Measurements from ENCODE around the gene TMEM132D.

Gene TMEM132D

DNA sequence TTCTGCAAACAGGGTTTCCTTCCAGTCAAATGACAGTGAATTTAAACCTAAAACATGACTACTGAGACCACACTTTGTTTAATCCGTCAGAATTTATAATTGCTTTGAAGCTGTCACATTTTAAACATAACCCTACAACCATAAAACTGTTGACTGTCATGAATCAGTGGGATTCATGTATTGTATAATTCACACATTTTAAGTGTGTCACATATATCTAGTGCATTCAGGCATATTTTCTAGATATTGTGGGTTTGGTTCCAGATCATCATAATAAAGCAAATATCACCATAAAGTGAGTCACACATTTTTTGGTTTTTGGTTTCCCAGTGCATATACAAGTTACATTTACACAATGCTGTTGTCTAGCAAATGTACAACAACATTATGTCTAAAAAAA, 304.4 kb downstream of the TMEM132D start:
- TF ChIP-seq, protein P1, sequence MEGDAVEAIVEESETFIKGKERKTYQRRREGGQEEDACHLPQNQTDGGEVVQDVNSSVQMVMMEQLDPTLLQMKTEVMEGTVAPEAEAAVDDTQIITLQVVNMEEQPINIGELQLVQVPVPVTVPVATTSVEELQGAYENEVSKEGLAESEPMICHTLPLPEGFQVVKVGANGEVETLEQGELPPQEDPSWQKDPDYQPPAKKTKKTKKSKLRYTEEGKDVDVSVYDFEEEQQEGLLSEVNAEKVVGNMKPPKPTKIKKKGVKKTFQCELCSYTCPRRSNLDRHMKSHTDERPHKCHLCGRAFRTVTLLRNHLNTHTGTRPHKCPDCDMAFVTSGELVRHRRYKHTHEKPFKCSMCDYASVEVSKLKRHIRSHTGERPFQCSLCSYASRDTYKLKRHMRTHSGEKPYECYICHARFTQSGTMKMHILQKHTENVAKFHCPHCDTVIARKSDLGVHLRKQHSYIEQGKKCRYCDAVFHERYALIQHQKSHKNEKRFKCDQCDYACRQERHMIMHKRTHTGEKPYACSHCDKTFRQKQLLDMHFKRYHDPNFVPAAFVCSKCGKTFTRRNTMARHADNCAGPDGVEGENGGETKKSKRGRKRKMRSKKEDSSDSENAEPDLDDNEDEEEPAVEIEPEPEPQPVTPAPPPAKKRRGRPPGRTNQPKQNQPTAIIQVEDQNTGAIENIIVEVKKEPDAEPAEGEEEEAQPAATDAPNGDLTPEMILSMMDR (IDR thresholded peaks at IDR 0.05; ENCODE audit: insufficient read depth, low read depth, low read length, missing control alignments), result no peak
- no peak for DNase-seq (ENCODE audit: low read depth)
- H3K4me3 ChIP-seq (ENCODE audit: low read length), result no peak overlapping the region

DNA sequence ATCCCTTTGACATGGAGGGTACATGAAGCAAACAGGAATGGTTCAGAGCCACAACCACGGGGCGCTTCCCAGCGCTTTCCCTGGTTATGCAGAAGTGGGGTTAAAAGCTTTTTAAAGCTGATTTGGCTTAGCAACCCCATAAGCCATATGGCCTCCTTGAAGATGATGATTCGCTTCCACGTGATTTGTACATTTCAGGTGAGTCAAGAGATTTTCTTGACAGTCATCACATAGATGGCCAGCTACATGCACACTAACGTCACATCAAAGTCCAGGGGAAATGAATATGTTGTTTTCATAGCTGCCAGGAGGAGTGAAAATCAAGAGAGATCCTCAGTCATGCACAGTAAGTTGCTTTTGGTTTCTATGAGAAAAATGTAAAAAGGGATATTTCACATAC, 309.7 kb downstream of the TMEM132D start:
- no peak overlapping the region for H3K4me3 ChIP-seq (ENCODE audit: low read length)
- TF ChIP-seq, protein P1 (IDR thresholded peaks at IDR 0.05; ENCODE audit: insufficient read depth, low read depth, low read length, missing control alignments), result no peak
- no peak for DNase-seq (ENCODE audit: low read depth)

GRCh38 chr12:129592449-129592848, 311.4 kb downstream of the TMEM132D start:
- TF ChIP-seq, protein P1 (IDR thresholded peaks at IDR 0.05; ENCODE audit: insufficient read depth, low read depth, low read length, missing control alignments), result no peak
- H3K4me3 ChIP-seq (ENCODE audit: low read length), result no peak overlapping the region
- DNase-seq (ENCODE audit: low read depth), result no peak

DNA sequence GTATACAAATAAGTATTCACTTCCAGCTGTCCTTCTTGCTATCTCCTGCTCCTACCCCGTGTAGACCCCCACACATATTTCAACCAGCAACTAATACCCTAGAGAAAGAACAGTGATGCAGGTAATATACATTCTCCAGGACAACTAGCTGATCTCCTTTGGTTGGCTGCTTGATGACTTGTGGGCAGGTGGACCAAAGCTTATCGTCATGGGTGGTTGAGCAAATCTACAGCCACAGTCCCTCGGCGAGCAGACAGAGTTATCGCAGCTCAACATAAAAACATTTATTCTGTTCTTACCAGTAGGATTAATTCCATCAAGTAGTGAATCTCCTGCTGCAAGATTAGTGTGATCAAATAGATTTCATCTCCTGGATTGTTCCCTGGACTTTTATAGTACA, 314.3 kb downstream of the TMEM132D start:
- no peak for DNase-seq (ENCODE audit: low read depth)
- H3K4me3 ChIP-seq (ENCODE audit: low read length), result no peak overlapping the region
- TF ChIP-seq, protein P1 (IDR thresholded peaks at IDR 0.05; ENCODE audit: insufficient read depth, low read depth, low read length, missing control alignments), result no peak

DNA sequence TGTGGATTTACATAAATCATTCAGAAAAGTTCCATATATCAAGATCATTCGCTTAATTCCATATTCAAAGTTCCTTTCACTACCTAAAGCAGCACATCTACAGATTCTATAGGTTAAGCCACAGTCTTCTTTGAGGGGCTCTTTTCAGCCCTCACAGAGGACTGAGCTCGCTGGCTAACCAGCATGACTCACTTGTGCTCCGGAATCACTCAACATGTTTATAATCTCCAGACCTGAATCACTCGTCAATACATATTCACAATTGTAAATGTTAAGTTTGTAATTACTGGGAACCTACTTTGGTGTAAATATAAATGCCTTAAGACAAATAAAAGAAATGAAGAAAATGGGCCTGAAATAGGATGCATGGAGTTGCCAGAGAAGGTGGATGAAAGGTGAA, 315.7 kb downstream of the TMEM132D start:
- no peak overlapping the region for H3K4me3 ChIP-seq (ENCODE audit: low read length)
- DNase-seq (ENCODE audit: low read depth), result no peak
- TF ChIP-seq, protein P1 (IDR thresholded peaks at IDR 0.05; ENCODE audit: insufficient read depth, low read depth, low read length, missing control alignments), result no peak

- TF ChIP-seq, protein P1 (IDR thresholded peaks at IDR 0.05; ENCODE audit: insufficient read depth, low read depth, low read length, missing control alignments), result no peak
- DNase-seq (ENCODE audit: low read depth), result no peak
- H3K4me3 ChIP-seq (ENCODE audit: low read length), result no peak overlapping the region
Observed at GRCh38 chr12:129585296-129585695, 318.5 kb downstream of the TMEM132D start.

DNA sequence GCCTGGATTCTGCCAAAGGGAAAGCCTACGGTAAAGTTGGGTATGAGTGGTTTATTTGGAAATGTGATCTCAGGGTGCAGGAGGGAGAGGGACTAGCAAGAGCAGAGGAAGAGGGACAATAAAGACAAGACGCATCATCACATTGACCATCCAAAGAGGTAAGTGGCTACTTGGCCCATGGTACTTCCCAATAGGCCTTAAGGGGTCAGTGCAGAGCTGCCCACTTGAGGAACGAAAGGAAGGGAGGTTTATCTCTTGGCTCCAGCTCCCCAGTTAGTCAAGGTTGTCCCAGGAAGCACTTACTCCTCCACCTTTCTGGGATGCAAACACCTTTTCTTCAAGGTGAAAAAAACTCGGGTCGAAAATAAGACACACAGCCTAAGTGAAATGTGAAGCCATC, 323.9 kb downstream of the TMEM132D start:
- TF ChIP-seq, protein P1 (IDR thresholded peaks at IDR 0.05; ENCODE audit: insufficient read depth, low read depth, low read length, missing control alignments), result no peak
- no peak for DNase-seq (ENCODE audit: low read depth)
- H3K4me3 ChIP-seq (ENCODE audit: low read length), result no peak overlapping the region

Data from epithelial cell of esophagus (primary cell).